Measurements from ENCODE around the gene FBXO47. TPM values are rescaled to one million over a fixed set of nuclear protein-coding genes. Genes with fewer than 3 reads are reported as not detected.

The FBXO47 gene, protein sequence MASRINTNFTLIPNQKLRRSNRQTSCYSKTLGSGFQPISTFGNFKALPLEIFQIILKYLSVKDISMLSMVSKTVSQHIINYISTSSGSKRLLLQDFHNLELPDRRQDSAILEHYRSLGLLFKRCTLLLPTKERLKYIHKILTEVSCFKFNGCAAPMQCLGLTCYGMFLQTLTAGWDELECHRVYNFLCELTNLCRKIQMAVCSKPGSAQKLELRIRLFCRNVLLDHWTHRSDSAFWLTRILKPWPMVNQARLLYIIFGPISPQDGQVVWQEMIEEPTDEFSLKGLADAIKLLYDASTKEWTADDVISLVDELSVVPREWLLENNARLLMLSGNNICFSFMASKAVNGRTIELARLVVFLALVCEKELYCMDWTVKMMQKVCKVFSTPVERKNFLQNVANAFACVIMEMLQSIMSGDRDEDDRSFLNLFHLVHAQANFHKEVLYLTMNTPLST
- not detected for polyA plus RNA-seq (ENCODE audit: insufficient read length in 4 of 4)

DNA sequence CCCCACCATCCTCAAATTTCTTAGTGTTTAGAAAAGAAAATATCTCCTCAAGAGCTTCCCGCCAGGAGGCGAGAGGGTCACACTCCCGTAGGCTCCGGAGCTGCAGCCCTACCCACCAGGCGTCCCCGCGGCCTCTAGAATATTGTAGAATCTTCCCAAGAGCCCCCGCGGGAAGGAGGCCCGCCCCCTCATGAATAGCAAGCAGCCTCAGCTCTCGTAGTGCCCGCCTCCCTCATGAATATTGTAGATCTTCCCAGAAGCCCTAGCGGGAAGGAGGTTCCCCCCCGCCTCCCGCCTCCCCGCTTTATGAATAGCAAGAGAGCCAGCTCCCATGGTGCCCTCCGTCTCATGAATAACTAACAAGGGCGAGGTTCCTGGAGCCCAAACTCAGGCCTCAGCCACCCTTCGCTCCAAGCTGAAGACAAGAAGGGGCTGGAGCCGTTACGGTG is at the start of gene FBXO47:
Gene FBXO47 (minus strand): TSS at position 114 of the 449 bp plus-strand sequence. CDS start 4,378 bp downstream, outside the sequence.
- peak; percentile 70 to 90 (median 86) for DNase-seq (ENCODE audit: low read depth in 4 of 4, low spot score in 3 of 4)

DNA sequence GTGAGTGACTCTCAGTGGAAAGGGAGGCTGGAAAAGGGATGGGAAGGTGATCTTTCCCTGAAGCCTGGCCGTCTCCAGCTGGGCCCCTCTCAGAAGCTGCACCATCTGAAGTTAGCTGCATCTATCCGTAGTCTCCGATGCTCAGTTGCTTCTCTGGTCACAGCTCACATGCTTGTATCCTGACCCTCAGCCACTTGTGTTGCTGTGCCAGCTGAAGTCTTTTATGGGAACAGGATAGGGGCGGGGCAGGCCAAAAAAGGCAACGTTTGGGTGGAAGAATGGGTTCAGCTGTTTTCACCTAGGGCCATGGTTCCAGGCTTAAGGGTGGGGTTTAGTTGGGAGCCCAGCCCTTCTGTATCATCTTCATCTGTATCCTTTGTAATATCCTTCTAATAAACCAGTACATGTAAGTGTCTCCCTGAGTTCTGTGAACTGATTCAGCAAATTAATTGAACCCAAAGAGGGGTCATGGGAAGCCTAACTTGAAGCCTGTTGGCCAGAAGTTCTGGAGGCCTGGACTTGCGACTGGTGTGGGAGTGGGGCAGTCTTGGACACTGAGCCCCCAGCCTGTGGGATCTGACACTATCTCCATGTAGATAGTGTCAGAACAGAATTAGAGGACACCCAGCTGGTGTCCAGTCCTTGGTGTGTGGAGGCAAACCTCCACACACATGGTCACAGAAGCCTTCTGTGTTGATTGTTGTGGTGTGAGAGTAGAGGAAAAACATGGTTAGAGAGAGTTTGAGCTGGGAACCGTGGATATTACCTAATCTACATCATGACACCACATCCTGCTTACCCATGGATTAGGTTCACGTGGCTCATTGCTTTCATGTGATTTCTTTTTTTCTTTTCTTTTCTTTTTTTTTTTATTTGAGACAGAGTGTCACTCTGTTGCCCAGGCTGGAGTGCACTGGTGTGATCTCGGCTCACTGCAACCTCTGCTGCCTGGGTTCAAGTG is 49.3 kb upstream of the FBXO47 start:
- no peak for DNase-seq (ENCODE audit: low read depth in 4 of 4, low spot score in 3 of 4)

DNA sequence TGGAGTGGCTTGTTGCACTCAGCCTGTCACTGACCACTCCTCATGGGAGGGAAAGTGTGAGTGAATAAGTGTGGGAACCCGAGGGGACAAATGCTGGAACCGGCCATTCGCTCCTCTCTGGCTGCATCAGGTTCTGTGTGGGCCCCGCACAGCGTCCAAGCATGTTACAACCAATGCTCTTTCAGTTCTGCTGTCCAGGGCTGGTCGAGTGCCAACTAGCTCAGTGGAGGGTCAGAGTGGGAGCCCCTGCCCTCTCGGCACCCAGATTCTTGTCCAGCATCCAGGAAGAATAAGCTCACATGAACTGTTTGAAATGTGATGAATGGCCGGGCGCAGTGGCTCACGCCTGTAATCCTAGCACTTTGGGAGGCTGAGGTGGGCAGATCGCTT is 48.3 kb upstream of the FBXO47 start:
- DNase-seq (ENCODE audit: low read depth in 4 of 4, low spot score in 3 of 4): no peak

DNA sequence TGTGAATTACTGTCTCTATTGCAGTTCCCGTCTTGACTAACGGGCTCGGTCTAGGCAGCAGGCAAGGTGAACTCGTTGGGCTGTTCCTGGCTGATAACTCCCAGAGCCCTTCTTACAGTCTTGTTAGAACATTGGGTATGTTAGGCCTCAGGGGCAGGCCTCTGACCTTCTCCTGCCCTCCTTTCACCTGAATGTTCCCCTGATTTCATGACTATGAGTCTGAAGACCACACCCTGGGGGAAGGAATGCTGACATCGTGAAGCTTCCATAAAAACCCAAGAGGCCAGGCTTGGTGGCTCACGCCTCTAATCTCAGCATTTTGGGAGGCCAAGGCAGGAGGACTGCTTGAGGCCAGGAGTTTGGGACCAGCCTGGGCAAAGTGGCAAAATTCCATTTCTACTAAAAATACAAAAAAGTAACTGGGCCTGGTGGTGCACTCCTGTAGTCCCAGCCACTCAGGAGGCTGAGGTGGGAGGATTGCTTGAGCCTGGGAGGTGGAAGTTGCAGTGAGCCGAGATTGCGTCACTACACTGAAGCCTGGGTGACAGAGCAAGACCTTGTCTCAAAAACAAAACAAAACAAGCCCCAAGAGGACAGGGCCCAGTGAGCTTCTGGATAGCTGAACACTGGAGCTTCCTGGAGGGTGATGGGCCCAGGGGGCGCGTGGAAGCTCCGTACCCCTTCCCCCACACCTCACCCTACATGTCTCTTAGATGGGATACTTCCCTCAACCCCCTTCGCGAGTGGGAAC is 47.8 kb upstream of the FBXO47 start:
- no peak for DNase-seq (ENCODE audit: low read depth in 4 of 4, low spot score in 3 of 4)

DNA sequence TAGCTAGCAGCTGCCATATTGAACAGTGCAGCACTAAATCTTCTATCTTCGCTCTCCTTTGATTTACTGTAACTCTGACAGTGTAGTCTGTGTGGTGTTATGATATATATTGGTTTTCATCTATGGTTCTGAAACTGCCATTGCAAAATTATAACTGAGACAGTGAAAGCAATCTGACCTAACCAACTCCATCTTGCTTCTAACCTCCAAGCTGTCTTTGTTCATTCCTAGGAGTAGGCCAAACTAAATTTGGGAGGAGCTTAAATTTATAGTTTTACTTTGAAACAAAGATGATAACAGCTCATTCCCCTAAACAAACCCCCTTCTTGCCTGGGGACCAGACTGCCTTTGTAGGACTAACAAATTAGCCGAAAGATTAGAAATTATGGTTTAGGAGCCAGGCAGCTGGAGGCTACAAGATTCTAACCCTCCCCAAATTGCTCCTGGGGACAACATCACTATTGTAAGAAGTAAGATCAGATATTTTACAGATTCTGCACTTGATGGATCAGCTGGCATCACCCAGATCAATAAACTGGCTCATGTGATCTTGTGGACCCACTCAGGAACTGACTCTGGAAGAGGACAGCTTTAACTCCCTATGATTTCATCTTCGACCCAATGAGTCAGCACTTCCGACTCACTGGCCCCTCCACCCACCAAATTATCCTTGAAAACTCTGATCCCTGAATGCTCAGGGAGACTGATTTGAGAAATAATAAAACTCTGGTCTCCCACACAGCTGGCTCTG is 47.0 kb upstream of the FBXO47 start:
- DNase-seq (ENCODE audit: low read depth in 4 of 4, low spot score in 3 of 4): no peak

DNA sequence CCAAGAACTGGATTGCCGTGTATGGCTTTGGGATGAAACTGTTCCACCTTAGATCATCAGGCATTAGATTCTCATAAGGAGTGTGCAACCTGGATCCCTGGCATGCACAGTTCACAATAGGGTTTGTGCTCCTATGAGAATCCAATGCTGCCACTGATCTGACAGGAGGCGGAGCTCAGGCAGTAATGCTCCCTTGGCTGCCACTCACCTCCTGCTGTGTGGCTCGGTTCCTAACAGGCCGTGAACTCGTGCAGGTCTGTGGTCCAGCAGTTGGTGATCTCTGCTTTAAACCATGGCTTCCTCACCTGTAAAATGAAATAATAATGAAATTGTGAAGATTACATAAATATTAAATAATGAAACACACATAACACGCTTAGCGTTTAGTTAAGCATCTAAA is 45.5 kb upstream of the FBXO47 start:
- no peak for DNase-seq (ENCODE audit: low read depth in 4 of 4, low spot score in 3 of 4)

DNA sequence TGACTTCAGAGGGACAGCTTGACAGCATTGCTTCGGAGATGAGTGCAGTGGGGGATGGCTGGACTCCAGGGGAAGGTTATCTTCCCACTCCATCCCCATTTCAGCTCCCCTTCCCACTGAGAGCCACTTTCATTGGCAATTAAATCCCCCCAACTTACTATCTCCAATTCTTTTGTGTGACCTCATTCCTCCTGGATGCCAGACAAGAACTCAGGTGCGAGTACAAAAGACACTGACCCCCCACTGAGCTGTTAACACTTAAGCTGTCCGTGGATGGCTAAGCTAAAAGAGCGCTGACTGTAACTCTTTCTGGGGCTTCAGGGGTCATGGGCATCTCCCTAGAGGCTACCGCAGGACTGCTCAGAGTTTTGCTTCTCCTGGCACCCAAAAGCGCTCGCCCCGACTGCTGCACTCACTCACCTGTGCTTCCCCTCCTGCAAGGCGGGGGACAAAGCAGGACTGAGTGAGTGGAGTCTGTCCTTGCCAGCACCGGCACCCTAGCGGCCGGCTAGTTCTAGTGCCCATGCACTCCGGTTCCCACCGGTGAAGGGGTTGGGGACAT is 44.8 kb upstream of the FBXO47 start:
- DNase-seq (ENCODE audit: low read depth in 4 of 4, low spot score in 3 of 4): no peak

DNA sequence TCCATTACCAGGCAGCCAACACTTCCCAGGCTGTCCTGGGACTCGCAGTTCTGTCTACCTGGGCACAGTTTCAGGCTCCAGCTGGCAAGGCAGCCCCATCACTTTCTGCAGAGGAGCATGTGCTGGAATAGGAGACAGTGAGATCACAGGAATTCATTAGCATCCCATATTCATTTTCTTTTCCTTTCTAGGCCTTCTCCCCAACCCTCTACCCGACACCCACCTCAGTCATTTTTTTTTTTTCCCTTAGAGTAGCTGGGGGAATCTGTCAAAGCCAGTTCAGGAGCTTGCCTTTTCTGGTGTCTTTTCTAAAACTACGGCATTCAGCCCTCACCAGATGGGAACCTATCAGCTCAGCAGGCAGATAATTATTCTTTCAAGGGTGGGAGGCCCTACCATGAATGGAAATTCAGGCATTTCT is 42.4 kb upstream of the FBXO47 start:
- DNase-seq (ENCODE audit: low read depth in 4 of 4, low spot score in 3 of 4): no peak

DNA sequence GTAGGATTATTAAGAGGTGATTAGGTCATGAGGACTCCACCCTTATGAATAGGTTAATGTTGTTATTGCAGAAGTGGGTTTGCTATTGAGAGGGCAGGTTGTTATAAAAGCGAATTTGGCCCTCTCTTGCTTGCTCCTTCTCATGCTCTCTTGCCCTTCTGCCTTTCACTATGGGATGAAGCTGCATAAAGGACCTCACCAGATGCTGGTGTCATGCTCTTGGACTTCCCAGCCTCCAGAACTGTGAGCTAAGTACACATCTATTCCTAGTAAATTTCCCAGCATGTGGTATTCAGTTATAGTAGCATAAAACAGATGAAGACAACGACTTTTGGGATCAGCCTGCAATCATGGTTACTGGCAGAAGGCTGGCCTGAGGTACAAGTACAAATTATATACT is 41.4 kb upstream of the FBXO47 start:
- no peak for DNase-seq (ENCODE audit: low read depth in 4 of 4, low spot score in 3 of 4)

DNA sequence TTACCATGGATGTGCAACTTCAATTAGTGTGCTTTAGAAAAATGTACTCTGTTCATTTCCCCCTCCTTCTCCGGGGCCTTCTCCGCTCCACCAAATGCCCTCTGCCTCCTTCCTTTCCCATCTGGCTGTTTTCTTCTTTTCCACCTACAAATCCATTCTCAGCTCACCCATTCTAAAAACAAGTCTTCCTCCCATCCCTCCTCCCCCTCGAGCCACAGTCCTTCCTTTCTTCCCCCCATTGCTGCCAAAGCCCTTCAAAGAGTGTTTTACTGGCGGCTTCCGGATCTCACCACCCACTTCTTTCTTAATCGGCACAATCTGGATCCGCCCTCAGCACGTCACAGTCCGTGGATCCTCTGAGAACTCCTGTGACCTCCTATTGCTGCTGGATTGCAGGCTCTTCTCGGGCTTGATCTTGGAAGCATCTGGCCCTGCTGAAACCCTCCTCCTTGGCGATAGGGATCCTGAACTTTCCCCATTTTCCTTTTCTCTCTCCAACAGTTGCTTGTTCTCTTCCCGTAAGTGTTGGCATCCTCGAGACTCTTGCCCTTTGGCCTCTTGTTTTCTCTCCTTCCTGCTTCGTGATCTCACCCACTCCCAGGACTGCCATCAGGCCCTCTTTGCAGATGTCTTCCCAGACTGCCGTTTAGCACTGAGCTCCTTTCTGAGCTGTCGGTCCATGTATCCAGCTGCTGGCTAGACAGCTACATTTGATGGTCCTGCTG is 36.0 kb upstream of the FBXO47 start:
- no peak for DNase-seq (ENCODE audit: low read depth in 4 of 4, low spot score in 3 of 4)

DNA sequence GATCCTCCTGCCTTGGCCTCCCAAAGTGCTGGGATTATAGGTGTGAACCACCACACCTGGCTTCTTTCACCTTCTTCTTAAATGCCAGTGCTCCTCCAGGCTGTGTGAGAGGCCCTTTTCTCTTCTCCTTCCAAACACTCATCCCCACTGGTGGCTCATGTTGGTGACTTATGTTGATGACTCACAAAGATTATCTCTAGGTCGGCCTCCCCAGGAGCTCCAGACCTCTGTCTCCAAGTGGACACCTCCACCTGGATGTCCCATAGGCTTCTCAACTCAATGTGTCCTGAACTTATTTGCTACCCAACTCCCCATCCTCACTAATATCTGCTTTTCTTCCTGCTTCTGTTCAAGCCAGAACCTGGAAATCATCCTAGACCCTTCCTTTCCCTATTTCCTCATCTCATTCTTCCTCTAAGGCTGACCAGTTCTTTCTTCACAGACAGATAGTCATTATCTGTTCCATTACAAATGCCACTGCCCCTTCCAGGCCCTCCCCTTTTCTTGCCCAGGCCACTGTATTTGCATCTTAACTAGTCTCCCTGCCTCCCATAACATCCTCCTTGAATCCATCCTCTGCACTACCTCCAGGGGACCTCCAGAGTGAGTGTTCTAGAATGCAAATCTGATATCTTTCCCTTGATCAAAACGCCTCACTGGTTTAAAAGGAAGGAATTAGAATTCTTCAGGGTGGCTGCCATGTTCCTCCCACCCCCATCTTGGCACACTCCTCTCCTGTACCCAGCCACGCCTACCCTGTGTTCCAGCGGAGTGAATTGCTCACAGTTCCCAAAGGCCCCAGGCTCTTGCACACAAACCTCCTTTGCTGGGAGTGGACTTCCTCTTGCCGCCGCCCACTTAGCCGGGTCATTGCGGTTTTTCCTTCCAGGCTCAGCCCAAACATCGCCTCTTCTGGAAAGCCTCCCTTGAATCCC is 34.8 kb upstream of the FBXO47 start:
- DNase-seq (ENCODE audit: low read depth in 4 of 4, low spot score in 3 of 4): no peak

DNA sequence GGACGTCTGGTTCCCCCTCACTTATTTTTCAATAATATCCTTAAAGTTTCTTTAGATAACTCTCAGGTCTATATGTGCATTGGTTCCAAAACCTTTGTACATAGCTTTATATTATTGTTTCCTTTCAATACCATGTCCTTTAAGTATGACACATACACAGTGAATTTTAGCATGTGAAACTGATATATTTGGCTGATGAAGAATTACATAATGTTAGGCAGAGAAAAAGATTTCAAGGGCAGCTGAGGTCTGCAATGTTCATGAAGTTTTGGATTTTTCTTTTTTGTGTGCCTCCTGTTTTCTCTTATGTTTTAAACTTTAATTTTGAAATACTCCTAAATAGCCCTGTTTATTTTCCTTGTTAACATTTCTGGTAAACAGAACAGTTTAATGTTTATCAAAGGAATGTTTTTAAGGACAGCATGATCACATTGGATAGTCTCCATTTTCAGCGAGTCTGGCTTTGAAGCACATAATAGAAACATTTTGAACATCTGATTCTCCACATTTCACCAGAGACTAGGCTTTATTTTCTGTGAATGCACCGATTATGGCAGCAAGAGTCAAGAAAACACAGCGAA is 32.9 kb upstream of the FBXO47 start:
- no peak for DNase-seq (ENCODE audit: low read depth in 4 of 4, low spot score in 3 of 4)

DNA sequence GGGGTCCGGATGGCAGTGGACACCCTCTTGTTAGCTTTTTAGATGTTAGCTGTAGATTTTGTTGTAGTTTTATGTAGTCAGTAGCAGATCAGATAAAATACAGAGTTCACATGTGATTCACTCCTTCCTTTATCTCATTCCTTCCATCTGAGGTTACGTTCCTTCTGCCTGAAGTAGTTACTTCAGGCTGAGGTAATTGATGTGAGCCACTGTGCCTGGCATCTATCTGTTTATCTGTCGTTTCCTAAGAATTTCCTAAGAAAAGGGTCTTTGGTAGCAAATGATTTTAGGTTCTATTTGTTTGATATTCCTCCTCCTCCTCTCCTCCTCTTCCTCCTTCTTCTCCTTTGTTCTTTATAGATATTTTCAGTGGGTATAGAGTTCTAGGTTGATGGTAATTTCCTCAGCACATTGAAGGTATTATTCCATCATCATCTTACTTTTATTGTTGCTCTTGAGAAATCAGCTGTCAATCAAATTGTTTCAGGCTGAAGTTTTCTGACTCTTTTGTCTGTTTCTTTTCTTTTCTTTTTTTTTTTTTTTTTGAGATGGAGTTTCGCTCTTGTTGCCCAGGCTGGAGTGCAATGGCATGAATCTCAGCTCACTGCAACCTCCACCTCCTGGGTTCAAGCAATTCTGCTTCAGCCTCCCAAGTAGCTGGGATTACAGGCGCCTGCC is 29.6 kb upstream of the FBXO47 start:
- DNase-seq (ENCODE audit: low read depth in 4 of 4, low spot score in 3 of 4): no peak

DNA sequence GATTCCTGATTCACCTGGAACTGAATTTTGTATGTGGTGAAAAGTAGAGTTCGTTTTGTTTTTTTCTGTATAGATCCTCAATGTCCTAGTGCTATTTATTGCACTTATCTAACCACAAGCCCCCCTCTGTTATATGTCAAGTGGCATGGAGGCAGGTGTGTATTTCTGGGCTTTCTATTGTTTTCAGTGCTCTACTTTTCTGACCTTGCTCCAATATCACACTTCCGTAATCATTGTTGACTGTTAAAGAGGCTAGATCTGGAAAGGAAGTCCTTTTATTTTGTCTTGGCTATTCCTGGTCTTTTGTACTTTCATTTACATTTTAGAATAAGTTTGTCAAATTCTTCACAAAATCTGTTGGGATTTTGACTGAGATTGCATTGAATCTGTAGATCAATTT is 26.8 kb upstream of the FBXO47 start:
- no peak for DNase-seq (ENCODE audit: low read depth in 4 of 4, low spot score in 3 of 4)

DNA sequence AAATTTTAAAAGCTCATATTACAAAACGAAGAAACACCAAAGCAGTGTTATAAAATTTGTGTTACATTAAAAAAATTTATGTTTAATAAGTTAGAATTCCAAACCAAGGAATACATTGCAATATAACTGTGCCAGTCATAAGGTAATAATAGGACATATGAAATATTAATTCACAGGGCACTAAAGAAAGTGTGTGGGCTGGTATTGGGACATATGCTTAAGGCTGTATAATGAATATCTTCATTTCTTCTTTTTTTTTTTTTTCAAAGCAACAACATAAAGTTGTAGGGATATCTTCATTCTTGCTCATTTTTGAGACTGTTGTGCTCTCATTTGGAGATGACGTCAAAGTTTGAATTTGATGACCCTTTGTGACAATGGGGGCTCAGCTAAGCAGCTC is 17.5 kb upstream of the FBXO47 start:
- DNase-seq (ENCODE audit: low read depth in 4 of 4, low spot score in 3 of 4): no peak

DNA sequence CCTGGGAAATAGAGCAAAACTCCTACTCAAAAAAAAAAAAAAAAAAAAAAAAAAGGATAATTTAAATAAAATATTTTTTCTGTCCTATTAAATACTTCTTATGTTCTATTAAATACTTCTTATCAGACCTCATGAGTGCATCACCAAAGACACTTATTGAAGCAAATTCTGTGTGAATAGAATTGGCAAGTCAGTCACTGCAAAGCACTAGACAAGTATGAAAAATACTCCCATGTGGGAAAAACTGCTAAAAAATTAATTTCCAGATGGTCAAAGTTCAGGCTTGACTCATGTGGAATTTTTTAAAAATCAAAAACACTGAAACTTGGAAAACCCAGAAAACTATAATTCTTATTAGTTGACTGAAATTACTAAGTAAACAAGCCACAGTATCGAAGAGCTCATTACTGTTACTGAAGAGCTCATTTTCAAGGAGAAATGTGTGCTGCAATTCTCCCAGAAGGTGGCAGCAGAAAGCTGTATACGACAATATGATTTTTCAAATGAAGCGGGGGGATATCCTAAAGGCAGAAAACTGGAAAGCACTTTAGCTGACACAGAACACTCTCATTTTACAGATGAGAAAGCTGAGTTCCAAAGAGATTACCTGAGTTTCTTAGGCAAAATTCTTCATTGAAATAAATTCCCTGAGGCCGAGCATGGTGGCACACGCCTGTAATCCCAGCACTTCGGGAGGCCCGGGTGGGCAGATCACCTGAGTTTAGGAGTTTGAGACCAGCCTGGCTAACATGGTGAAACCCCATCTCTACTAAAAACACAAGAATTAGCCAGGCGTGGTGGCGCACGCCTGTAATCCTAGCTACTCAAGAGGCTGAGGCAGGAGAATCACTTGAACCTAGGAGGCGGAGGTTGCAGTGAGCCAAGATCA is 15.9 kb upstream of the FBXO47 start:
- DNase-seq (ENCODE audit: low read depth in 4 of 4, low spot score in 3 of 4): peak in 2 of 4 donors; percentile 67 to 73

All from right renal pelvis (tissue), 4 donors.